Measurements from ENCODE around the gene NMNAT2. TPM values are rescaled to one million over a fixed set of nuclear protein-coding genes. Genes with fewer than 3 reads are reported as not detected.

The NMNAT2 gene
- total and polyA plus RNA-seq, 2 of the 13 experiments (the other 11 are each of a cell fraction or from before 2014, with no cell fraction given): not detected

DNA sequence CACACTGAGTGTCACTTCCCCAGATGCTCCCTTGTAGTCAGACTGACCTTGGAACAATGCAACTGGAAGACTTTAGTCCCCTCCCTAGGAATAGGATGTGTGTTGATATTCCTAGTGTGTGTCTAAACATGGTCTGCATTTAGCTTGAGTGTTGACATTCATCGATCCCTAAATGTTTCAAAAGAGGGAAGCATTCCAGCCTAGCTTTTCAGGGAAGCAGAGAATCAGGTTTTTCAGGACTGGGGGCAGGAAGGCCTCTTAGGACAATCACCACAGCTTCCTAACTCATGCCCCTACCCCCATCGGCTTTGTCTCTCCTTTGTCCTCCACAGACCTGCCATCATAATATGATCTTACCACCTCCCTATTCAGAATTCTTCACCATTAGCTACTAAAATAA is 43.4 kb downstream of the NMNAT2 start (continued):
- TF ChIP-seq BCL6 (CRISPR knock-in tag; IDR thresholded peaks at IDR 0.05) (peak; percentile 98), FLYWCH1 (CRISPR knock-in tag; IDR thresholded peaks at IDR 0.05) (no peak), TBP (CRISPR knock-in tag; IDR thresholded peaks at IDR 0.05) (no peak), GMEB2 (CRISPR knock-in tag; IDR thresholded peaks at IDR 0.05; ENCODE audit: low read depth) (no peak), ZNF44 (CRISPR knock-in tag; IDR thresholded peaks at IDR 0.05) (no peak), AHR (CRISPR knock-in tag; IDR thresholded peaks at IDR 0.05) (no peak), HMG20A (CRISPR knock-in tag; IDR thresholded peaks at IDR 0.05; ENCODE audit: borderline replicate concordance) (no peak), SKI (IDR thresholded peaks at IDR 0.05; ENCODE audit: partially characterized antibody) (peak; percentile 13), SRF (IDR thresholded peaks at IDR 0.05; ENCODE audit: low read depth, low read length) (no peak), KLF16 (CRISPR knock-in tag; IDR thresholded peaks at IDR 0.05) (no peak), ZNF670 (CRISPR knock-in tag; IDR thresholded peaks at IDR 0.05; ENCODE audit: borderline replicate concordance) (no peak), ZNF878 (CRISPR knock-in tag; IDR thresholded peaks at IDR 0.05) (no peak), KLF15 (CRISPR knock-in tag; IDR thresholded peaks at IDR 0.05; ENCODE audit: borderline replicate concordance) (no peak), ZSCAN25 (CRISPR knock-in tag; IDR thresholded peaks at IDR 0.05) (no peak), FOXA3 (CRISPR knock-in tag; IDR thresholded peaks at IDR 0.05) (peak; percentile 77), ZNF639 (CRISPR knock-in tag; conservative IDR thresholded peaks at IDR 0.05) (no peak), KDM5A (IDR thresholded peaks at IDR 0.05; ENCODE audit: borderline replicate concordance, low read length) (no peak), JUND (CRISPR knock-in tag; IDR thresholded peaks at IDR 0.05) (no peak)
- TF ChIP-seq, protein P1, sequence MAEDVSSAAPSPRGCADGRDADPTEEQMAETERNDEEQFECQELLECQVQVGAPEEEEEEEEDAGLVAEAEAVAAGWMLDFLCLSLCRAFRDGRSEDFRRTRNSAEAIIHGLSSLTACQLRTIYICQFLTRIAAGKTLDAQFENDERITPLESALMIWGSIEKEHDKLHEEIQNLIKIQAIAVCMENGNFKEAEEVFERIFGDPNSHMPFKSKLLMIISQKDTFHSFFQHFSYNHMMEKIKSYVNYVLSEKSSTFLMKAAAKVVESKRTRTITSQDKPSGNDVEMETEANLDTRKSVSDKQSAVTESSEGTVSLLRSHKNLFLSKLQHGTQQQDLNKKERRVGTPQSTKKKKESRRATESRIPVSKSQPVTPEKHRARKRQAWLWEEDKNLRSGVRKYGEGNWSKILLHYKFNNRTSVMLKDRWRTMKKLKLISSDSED (CRISPR knock-in tag; IDR thresholded peaks at IDR 0.05): no peak
- TF ChIP-seq, protein P2, sequence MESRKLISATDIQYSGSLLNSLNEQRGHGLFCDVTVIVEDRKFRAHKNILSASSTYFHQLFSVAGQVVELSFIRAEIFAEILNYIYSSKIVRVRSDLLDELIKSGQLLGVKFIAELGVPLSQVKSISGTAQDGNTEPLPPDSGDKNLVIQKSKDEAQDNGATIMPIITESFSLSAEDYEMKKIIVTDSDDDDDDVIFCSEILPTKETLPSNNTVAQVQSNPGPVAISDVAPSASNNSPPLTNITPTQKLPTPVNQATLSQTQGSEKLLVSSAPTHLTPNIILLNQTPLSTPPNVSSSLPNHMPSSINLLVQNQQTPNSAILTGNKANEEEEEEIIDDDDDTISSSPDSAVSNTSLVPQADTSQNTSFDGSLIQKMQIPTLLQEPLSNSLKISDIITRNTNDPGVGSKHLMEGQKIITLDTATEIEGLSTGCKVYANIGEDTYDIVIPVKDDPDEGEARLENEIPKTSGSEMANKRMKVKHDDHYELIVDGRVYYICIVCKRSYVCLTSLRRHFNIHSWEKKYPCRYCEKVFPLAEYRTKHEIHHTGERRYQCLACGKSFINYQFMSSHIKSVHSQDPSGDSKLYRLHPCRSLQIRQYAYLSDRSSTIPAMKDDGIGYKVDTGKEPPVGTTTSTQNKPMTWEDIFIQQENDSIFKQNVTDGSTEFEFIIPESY (CRISPR knock-in tag; IDR thresholded peaks at IDR 0.05): no peak
- TF ChIP-seq, protein P3, sequence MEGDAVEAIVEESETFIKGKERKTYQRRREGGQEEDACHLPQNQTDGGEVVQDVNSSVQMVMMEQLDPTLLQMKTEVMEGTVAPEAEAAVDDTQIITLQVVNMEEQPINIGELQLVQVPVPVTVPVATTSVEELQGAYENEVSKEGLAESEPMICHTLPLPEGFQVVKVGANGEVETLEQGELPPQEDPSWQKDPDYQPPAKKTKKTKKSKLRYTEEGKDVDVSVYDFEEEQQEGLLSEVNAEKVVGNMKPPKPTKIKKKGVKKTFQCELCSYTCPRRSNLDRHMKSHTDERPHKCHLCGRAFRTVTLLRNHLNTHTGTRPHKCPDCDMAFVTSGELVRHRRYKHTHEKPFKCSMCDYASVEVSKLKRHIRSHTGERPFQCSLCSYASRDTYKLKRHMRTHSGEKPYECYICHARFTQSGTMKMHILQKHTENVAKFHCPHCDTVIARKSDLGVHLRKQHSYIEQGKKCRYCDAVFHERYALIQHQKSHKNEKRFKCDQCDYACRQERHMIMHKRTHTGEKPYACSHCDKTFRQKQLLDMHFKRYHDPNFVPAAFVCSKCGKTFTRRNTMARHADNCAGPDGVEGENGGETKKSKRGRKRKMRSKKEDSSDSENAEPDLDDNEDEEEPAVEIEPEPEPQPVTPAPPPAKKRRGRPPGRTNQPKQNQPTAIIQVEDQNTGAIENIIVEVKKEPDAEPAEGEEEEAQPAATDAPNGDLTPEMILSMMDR (CRISPR knock-in tag; IDR thresholded peaks at IDR 0.05): no peak
- TF ChIP-seq, protein P4, sequence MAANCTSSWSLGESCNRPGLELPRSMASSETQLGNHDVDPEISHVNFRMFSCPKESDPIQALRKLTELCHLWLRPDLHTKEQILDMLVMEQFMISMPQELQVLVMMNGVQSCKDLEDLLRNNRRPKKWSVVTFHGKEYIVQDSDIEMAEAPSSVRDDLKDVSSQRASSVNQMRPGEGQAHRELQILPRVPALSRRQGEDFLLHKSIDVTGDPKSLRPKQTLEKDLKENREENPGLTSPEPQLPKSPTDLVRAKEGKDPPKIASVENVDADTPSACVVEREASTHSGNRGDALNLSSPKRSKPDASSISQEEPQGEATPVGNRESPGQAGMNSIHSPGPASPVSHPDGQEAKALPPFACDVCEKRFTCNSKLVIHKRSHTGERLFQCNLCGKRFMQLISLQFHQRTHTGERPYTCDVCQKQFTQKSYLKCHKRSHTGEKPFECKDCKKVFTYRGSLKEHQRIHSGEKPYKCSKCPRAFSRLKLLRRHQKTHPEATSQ (CRISPR knock-in tag; IDR thresholded peaks at IDR 0.05; ENCODE audit: borderline replicate concordance): no peak

All from HepG2 (cell line).